Activated T-helper 1 cell treated with anti-CD3 and anti-CD28 coated beads, Interleukin-2, amount 50 U/mL, for 16 hours (primary cell): ENCODE results near the gene KRTAP10-2.

Experiments used
- DNase-seq, 2 donors: peaks; one replicate each; pipeline ENCODE4 v3.0.0-alpha.2; 2020; ENCODE audit warnings: low read depth in 1 of 2, low spot score in 1 of 2

Gene KRTAP10-2

GRCh38 chr21:44527156-44527982 lies 23.9 kb downstream of the KRTAP10-2 start:
- DNase-seq, result no peak

- DNase-seq, result no peak
Measured at GRCh38 chr21:44526096-44526997, 25.0 kb downstream of the KRTAP10-2 start.

GRCh38 chr21:44525391-44526095 lies 25.8 kb downstream of the KRTAP10-2 start:
- DNase-seq, result no peak

GRCh38 chr21:44524414-44525371 lies 26.6 kb downstream of the KRTAP10-2 start:
- DNase-seq, result no peak

GRCh38 chr21:44523567-44524413 lies 27.5 kb downstream of the KRTAP10-2 start:
- DNase-seq, result no peak

GRCh38 chr21:44522753-44523204 lies 28.5 kb downstream of the KRTAP10-2 start:
- no peak for DNase-seq

GRCh38 chr21:44521928-44522752 lies 29.2 kb downstream of the KRTAP10-2 start:
- DNase-seq, result no peak

- no peak for DNase-seq
Measured at GRCh38 chr21:44521301-44521927, 29.9 kb downstream of the KRTAP10-2 start.

GRCh38 chr21:44520326-44521300 lies 30.7 kb downstream of the KRTAP10-2 start:
- DNase-seq, result no peak

GRCh38 chr21:44519346-44520325 lies 31.7 kb downstream of the KRTAP10-2 start:
- no peak for DNase-seq

GRCh38 chr21:44518686-44519085 lies 32.6 kb downstream of the KRTAP10-2 start:
- DNase-seq, result no peak

GRCh38 chr21:44517175-44517899 lies 34.0 kb downstream of the KRTAP10-2 start:
- no peak for DNase-seq

- no peak for DNase-seq
Measured at GRCh38 chr21:44516828-44517174, 34.5 kb downstream of the KRTAP10-2 start.

- DNase-seq, result no peak
Measured at GRCh38 chr21:44516342-44516741, 35.0 kb downstream of the KRTAP10-2 start.
